ENCODE data around the gene REG3A. TPM values are rescaled to one million over a fixed set of nuclear protein-coding genes. Genes with fewer than 3 reads are reported as not detected.

The REG3A gene
- not detected in 2 replicates for total RNA-seq (2014; rRNA removed; shearing (Covaris generic))

GRCh38 chr2:79159653-79160052, at the start of gene REG3A:
Gene REG3A (minus strand): TSS chr2:79159753. CDS start chr2:79159405, 348 bp downstream.
- no peak for DNase-seq (ENCODE audit: low read depth)

- no peak for DNase-seq (ENCODE audit: low read depth)
Observed at GRCh38 chr2:79200762-79201161, 41.2 kb upstream of the REG3A start.

GRCh38 chr2:79191816-79192215, 32.3 kb upstream of the REG3A start:
- no peak for DNase-seq (ENCODE audit: low read depth)

- no peak for DNase-seq (ENCODE audit: low read depth)
Observed at GRCh38 chr2:79191081-79191480, 31.5 kb upstream of the REG3A start.

- no peak for DNase-seq (ENCODE audit: low read depth)
Observed at GRCh38 chr2:79189465-79189864, 29.9 kb upstream of the REG3A start.

- no peak for DNase-seq (ENCODE audit: low read depth)
Observed at GRCh38 chr2:79181617-79182016, 22.1 kb upstream of the REG3A start.

- DNase-seq (ENCODE audit: low read depth), result no peak
Observed at GRCh38 chr2:79180092-79180491, 20.5 kb upstream of the REG3A start.

- DNase-seq (ENCODE audit: low read depth), result no peak
Observed at GRCh38 chr2:79179036-79179435, 19.5 kb upstream of the REG3A start.

GRCh38 chr2:79178076-79178674, 18.6 kb upstream of the REG3A start:
- no peak for DNase-seq (ENCODE audit: low read depth)

- no peak for DNase-seq (ENCODE audit: low read depth)
Observed at GRCh38 chr2:79171348-79171958, 11.9 kb upstream of the REG3A start.

GRCh38 chr2:79162801-79163200, 3.2 kb upstream of the REG3A start:
- no peak for DNase-seq (ENCODE audit: low read depth)

- DNase-seq (ENCODE audit: low read depth), result no peak
Observed at GRCh38 chr2:79162132-79162531, 2.6 kb upstream of the REG3A start.

- no peak for DNase-seq (ENCODE audit: low read depth)
Observed at GRCh38 chr2:79159030-79159429, 523 bp downstream of the REG3A start.

- no peak for DNase-seq (ENCODE audit: low read depth)
Observed at GRCh38 chr2:79155826-79156476, 3.6 kb downstream of the REG3A start.

- no peak for DNase-seq (ENCODE audit: low read depth)
Observed at GRCh38 chr2:79139423-79139822, 20.1 kb downstream of the REG3A start.

GRCh38 chr2:79138385-79138784, 21.2 kb downstream of the REG3A start:
- no peak for DNase-seq (ENCODE audit: low read depth)

GRCh38 chr2:79131687-79132086, 27.9 kb downstream of the REG3A start:
- DNase-seq (ENCODE audit: low read depth), result no peak

GRCh38 chr2:79129804-79130203, 29.7 kb downstream of the REG3A start:
- DNase-seq (ENCODE audit: low read depth), result no peak

- no peak for DNase-seq (ENCODE audit: low read depth)
Observed at GRCh38 chr2:79129260-79129659, 30.3 kb downstream of the REG3A start.

GRCh38 chr2:79128406-79128805, 31.1 kb downstream of the REG3A start:
- no peak for DNase-seq (ENCODE audit: low read depth)

GRCh38 chr2:79125721-79125985, 33.9 kb downstream of the REG3A start:
- no peak for DNase-seq (ENCODE audit: low read depth)

GRCh38 chr2:79124907-79125720, 34.4 kb downstream of the REG3A start:
- DNase-seq (ENCODE audit: low read depth), result no peak

GRCh38 chr2:79122676-79123075, 36.9 kb downstream of the REG3A start:
- no peak for DNase-seq (ENCODE audit: low read depth)

Data from RPMI7951 (cell line).